Kidney glomerular epithelial cell (primary cell): ENCODE measurements around the gene CHCHD6.

Experiments
- DNase-seq: peaks from one replicate; lab custom pipeline; 2025; lab: John Stamatoyannopoulos, UW

CHCHD6 gene

DNA sequence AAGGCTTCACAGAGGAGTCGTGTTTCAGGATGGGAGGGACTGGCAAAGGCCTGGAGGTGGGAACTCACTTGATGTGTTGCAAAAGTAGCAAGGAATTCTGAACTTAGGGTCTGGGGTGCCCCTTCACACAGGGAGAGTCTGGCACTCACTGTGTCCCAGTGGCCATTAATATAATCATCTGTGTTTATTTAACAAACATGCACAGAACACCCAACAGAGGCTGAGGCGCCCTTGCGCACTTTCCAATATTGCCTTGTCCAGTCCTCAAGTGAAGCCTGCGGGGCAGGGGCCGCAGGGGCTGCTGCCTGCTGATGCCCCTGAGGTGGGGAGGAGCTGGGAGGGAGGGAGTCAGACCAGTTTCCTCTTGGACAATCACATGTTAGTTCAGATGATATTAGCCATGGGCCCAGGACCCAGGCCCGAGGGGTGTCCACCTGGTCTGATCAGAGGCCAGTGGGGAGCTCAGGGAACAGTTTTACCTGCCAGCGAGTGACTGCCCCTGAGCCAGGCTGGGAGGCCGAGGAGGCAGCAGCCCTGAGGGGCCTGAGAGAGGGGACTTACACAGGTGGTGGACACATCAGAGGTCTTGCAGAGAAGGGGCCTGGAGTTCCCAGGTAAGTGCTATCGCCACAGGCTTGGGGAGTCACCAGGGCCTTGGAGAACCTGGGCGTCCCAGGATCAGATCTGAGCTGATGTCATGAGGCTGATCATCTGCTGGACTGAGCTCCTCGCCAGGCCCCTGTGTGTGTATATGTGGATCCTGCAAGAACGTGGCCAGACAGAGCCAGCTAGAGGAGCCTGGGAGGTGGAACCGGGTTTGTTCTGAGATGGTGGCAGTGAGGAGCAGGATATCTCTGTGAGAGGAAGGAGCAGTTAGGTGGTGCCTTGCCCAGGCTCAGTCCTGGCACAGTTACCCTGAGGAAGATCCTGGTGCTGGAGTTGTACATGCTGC, 35.3 kb upstream of the CHCHD6 start:
- no peak for DNase-seq

DNA sequence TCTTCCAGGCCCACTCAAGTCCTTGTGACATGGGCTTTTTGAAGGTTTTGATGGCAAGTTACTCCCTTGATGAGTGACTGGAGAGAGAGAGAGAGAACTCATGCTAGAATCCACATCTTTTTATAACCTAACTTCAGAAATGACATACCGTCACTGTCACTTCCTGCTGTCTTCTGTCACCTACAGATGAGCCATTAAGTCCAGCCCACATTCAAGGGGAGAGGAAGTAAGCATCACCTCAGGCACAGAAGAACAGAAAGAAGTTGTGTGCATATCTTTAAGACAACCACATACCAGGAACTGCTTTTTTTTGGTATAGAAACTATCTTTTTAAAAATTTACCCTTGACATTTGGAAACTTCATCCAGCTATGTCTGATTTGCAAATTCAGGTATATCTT, 32.5 kb upstream of the CHCHD6 start:
- DNase-seq, result no peak

DNA sequence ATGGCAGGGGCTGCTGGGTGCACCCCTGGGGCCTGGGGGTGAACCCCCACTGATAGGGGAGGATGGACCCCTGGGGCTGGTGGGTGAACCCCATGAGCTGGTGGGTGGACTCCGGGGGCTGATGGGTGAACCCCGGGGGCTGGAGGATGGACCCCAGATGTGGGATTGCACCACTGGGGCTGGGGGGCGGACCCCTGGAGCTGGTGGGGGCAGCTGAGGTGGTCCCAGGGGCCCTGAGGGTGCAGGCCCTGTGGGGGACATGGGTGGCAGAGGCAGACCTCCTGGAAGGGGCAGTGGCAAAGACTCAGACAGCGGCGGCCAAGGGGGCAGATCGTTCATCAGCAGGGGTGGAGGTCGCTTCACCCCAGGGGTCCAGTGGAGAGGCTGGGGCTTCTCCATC, 31.7 kb upstream of the CHCHD6 start:
- DNase-seq, result no peak

GRCh38 chr3:126672741-126673140, 31.3 kb upstream of the CHCHD6 start:
- no peak for DNase-seq

GRCh38 chr3:126676919-126677705, 26.9 kb upstream of the CHCHD6 start:
- no peak for DNase-seq

DNA sequence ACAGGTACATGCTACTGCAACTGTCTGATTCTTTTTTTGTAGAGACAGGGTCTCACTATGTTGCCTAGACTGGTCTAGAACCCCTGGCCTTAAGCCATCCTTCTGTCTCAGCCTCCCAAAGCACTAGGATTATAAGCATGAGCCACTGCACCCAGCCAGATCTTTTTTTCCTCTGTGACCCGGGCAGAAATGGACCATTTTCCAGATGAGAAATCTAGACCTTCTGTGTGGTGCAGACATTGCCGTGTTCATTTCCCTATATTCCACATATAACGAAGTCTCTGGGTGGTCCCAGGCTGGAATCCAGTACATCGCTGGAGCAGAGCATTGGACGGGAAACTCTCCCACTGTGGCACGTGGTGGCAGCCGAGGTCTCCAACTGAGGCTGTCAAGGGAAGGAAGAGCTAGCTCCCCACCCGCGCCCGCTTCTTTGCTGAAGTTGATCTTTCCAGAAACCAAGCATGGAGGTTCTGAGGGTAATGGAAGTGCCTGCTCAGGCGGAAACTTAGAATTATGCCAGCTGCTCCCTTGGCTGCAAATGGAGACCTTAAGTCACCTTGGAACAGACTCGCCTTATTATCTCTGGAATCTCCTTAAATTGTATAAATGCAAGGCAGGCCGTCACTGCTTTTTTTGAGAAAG, 26.1 kb upstream of the CHCHD6 start:
- DNase-seq, result no peak

DNA sequence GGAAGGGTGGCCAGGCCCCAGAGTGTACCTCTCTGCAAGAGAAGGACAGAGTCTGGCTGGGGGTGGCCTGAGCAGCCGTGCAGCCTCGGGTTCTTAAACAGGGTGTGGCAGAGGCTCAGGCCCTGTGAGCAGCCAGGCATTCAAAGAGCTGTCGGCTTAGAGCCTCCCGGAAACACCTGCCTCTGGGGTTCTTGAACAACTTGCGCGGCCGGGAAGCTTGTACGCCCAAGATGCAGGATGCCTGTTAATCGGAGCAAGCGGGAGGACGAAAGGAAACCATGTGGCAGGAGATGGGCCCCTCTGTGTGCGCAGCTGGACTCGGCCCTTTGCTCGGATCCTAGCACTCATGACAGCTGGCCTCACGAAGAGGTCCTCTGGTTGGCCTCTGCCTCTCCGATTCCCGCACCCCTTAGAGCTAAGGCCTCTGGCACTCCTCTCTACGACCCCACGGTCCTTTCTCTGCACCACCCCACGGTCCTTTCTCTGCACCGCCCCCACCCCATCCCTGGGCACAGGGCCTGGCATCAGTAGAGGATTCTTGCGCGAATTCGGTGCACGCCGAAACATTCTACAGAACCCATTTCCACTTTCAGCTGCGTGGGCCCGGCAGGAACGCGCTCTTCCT, 25.2 kb upstream of the CHCHD6 start:
- DNase-seq, result no peak

DNA sequence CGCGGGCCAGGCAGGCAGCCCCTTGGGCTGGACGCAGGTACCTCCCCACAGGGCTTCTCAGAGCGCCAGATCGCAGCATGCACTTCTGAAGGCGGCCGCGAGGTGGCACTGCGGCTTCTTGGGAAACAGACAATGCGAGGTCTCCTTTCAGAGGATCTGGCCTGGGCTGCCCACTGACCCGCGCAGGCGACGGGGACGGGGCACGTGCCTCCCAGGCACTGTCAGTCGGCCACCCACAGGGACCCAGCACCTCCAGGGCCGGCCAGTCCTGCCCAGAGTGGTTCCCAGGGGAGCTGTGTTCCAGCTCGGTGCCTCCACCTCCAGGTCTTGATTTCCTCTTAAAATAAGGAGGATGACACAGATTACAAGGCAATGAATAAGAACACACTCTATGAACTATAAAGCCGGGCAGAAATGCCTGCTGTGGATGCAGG, 24.7 kb upstream of the CHCHD6 start:
- peak; percentile 74 for DNase-seq

DNA sequence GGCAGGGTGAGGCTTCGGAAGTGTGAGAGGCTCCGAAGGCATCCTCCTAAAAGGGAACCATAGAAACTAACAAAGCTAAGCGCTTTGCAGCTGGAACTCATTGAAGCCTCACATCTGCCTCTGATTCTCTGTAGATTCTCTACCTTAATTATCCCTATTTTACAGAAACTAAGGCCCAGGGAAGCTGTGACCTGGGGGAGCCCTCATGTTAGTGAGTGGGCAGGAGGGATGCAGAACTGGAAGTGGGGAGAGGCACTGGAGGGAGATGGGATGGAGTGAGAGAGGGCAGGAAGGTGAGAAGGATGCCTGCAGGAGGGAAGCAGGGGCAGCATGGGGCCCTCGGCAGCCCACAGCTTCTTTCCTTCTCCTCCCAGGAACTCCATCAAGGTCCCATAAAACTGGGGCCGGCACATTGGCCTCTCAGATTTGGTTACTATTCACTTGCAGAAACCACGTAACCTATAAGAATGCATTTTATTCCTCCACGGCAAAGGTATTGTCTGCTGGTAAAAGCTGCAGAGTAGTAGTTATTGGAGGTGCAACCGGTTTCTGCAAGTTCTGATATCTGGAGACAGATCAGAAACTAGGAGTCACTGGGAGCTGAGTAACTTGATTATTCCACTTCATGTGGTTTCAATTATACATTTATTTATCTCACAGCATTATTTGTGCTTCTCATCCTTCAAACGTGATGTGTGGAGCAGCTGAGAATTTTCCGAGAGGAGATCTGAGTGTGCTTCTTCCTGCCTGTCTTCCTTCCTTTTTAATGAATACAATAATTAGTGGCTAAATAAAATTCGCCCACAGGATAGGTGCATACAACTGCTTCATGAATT, 24.0 kb upstream of the CHCHD6 start:
- no peak for DNase-seq

- no peak for DNase-seq
Observed at GRCh38 chr3:126680667-126681055, 23.4 kb upstream of the CHCHD6 start.

GRCh38 chr3:126682009-126682408, 22.0 kb upstream of the CHCHD6 start:
- no peak for DNase-seq

DNA sequence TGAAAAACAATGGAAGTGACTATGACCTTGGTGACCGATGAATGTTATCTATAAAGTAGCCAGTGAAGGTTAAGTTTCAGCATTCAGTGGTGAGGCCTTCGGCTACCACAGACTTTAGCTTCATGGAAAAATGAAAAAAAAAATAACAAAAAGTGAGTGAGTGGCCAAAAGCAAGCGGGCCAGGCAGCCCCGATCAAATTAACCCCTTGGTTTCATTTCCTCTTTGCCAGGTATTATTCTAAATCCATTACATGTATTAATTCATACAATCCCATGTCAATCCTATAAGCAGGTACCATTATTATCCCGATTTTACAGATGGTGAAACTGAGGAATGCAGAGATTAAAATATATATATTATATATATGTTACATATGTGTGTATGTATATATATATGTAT, 21.0 kb upstream of the CHCHD6 start:
- DNase-seq, result no peak

DNA sequence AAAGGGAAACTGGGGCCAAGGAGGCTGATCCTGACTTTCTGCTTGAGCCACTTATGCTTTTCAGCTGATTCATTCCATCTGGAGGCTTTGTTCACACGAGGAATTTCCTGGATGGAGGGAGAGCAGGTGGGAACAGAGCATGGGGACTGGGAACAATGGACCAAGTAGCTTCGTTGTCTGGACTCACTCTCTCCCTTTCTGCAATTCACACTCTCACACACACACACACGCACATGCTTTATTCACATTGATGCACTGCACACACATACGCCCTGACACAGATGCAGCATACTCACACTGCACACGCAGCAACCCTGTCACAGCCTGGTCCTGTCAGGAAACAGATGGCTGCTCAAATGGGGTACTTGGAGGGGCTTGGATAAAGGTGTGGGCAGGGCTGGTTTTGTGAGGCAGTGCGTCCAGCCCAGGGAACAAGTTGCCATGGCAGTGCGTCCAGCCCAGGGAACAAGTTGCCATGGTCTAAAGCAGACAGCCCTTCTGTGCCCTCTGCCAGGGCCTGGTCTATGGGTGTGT, 19.8 kb upstream of the CHCHD6 start:
- DNase-seq, result peak; percentile 6

GRCh38 chr3:126685021-126685420, 19.0 kb upstream of the CHCHD6 start:
- no peak for DNase-seq

- DNase-seq, result no peak
Observed at GRCh38 chr3:126685493-126685892, 18.5 kb upstream of the CHCHD6 start.

GRCh38 chr3:126691765-126692164, 12.3 kb upstream of the CHCHD6 start:
- no peak for DNase-seq

GRCh38 chr3:126692858-126693257, 11.2 kb upstream of the CHCHD6 start:
- no peak for DNase-seq

DNA sequence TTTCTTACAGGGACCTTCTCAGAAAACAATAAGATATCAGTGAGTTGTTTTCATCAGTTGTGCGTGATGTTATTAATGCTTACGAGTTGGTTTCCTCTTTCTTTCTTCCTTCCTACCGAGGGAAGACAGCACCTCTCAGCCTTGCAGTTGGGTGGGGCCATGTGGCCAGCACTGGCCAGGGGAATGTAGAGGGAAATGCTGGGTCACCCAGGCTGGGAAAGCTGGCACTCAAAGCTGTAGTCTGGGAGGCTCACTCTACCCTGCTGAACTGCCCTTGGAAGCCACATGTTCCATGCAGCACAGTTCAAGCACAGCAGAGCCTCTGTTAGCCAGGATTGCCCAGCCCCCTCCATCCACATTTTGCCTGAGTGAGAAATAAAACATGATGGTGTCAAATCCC, 10.1 kb upstream of the CHCHD6 start:
- no peak for DNase-seq

- no peak for DNase-seq
Observed at GRCh38 chr3:126696701-126697267, 7.3 kb upstream of the CHCHD6 start.

DNA sequence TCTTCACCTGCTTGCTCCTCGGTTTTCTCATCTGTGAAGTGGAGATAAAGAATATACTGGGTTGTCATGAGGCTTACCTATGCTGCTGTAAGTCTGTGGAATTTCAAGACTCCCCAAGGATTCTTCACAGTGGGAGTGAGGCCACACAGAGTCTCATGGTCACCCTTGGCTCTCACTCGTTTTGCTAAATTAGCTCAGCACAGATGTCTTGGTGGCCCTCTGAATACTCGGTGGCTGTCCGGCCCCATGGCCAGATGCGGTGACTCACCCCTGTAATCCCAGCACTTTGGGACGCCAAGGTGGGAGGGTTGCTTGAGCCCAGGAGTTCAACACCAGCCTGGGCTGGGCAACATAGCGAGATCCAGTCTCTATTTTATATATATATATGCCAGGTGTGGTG, 5.0 kb upstream of the CHCHD6 start:
- no peak for DNase-seq
